ENCODE results near the gene AKAP6.
"Not testable (repeated sequence)": the region's sequence is repeated elsewhere in the genome, so short reads cannot be mapped to it uniquely, and the experiment has no call there.

AKAP6 gene

GRCh38 chr14:32460267-32460666 lies 131.2 kb downstream of the AKAP6 start:
- no peaks in the 10 kb centered on the region for H3K36me3 ChIP-seq (ENCODE audit: control insufficient read depth, low read depth, low read length)
- no peaks in the 10 kb centered on the region for H3K9me3 ChIP-seq (ENCODE audit: control insufficient read depth, low read depth, low read length)
- H3K4me1 ChIP-seq (ENCODE audit: control insufficient read depth, low read depth, low read length), result peaks cover 3% of the 10 kb centered on the region
- no peak overlapping the region for H3K9ac ChIP-seq (ENCODE audit: low read length)
- H3K27ac ChIP-seq (ENCODE audit: low read length), result no peak overlapping the region
- no peak overlapping the region for H3K4me3 ChIP-seq (ENCODE audit: low read length)
- H3K27me3 ChIP-seq (ENCODE audit: control insufficient read depth, insufficient read depth, low read length), result no peaks in the 10 kb centered on the region

DNA sequence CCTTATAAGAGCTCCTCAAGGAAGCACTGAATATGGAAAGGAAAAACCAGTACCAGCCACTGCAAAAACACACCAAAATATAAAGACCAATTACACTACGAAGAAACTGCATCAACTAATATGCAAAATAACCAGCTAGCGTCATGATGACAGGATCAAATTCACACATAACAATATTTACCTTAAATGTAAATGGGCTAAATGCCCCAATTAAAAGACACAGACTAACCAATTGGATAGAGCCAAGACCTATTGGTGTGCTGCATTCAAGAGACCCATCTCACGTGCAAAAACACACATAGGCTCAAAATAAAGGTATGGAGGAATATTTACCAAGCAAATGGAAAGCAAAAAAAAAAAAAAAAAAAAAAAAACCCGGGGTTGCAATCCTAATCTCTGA lies 133.5 kb downstream of the AKAP6 start:
- not testable (repeated sequence) for H3K27me3 ChIP-seq (ENCODE audit: control insufficient read depth, insufficient read depth, low read length); H3K9ac ChIP-seq (ENCODE audit: low read length); H3K4me1 ChIP-seq (ENCODE audit: control insufficient read depth, low read depth, low read length); H3K9me3 ChIP-seq (ENCODE audit: control insufficient read depth, low read depth, low read length); H3K4me3 ChIP-seq (ENCODE audit: low read length); H3K36me3 ChIP-seq (ENCODE audit: control insufficient read depth, low read depth, low read length); H3K27ac ChIP-seq (ENCODE audit: low read length)

DNA sequence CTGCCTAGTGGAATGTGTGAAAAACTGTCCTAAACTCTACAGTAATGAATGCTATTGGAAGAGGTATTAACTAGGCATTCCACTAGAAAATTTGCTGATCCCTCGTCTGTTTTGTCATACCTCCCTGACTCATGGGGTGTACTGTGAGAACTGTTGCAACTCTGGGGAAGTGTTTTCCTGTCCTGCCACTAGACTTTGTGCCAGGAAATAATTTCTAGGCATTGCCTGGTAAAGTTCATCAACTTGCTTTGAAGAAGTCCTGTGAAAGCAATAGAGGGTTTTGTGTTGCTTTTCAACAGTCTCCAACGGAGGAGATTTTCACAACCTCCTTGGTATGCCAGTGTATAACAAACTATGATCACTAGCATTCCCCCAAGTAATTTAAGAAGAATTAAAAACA lies 139.9 kb downstream of the AKAP6 start:
- H3K4me3 ChIP-seq (ENCODE audit: low read length), result no peak overlapping the region
- no peaks in the 10 kb centered on the region for H3K9me3 ChIP-seq (ENCODE audit: control insufficient read depth, low read depth, low read length)
- H3K27ac ChIP-seq (ENCODE audit: low read length), result no peak overlapping the region
- no peaks in the 10 kb centered on the region for H3K27me3 ChIP-seq (ENCODE audit: control insufficient read depth, insufficient read depth, low read length)
- H3K9ac ChIP-seq (ENCODE audit: low read length), result no peak overlapping the region
- H3K36me3 ChIP-seq (ENCODE audit: control insufficient read depth, low read depth, low read length), result no peaks in the 10 kb centered on the region
- peaks cover 13% of the 10 kb centered on the region for H3K4me1 ChIP-seq (ENCODE audit: control insufficient read depth, low read depth, low read length)

- H3K27me3 ChIP-seq (ENCODE audit: control insufficient read depth, insufficient read depth, low read length), result no peaks in the 10 kb centered on the region
- no peaks in the 10 kb centered on the region for H3K9me3 ChIP-seq (ENCODE audit: control insufficient read depth, low read depth, low read length)
- no peak overlapping the region for H3K4me3 ChIP-seq (ENCODE audit: low read length)
- no peaks in the 10 kb centered on the region for H3K36me3 ChIP-seq (ENCODE audit: control insufficient read depth, low read depth, low read length)
- peaks cover 13% of the 10 kb centered on the region for H3K4me1 ChIP-seq (ENCODE audit: control insufficient read depth, low read depth, low read length)
- no peak overlapping the region for H3K27ac ChIP-seq (ENCODE audit: low read length)
- no peak overlapping the region for H3K9ac ChIP-seq (ENCODE audit: low read length)
Observed at GRCh38 chr14:32469388-32470160, 140.5 kb downstream of the AKAP6 start.

GRCh38 chr14:32470161-32470715 lies 141.1 kb downstream of the AKAP6 start:
- Histone ChIP-seq H3K9ac (ENCODE audit: low read length) (no peak overlapping the region), H3K9me3 (ENCODE audit: control insufficient read depth, low read depth, low read length) (no peaks in the 10 kb centered on the region), H3K27ac (ENCODE audit: low read length) (no peak overlapping the region), H3K27me3 (ENCODE audit: control insufficient read depth, insufficient read depth, low read length) (no peaks in the 10 kb centered on the region), H3K4me1 (ENCODE audit: control insufficient read depth, low read depth, low read length) (peaks cover 13% of the 10 kb centered on the region), H3K36me3 (ENCODE audit: control insufficient read depth, low read depth, low read length) (no peaks in the 10 kb centered on the region), H3K4me3 (ENCODE audit: low read length) (no peak overlapping the region)

DNA sequence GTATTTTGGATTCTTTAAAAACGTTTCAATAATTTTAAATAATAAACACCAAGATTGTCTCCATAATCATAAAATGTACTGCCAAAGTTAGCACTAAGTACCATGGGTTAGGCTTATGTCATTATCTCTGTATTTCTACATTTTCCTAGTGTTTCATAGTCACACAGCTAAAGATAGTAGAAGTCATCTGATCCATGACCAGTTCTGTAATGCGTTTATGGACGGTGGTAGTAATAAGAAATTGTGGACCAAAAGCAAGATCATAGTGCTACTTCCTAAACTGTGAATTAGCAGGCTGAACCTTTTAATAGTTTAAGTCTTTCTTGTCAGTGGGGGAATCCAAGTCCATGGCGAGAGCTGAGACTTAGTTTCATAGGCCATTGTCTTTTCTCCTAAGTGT lies 142.1 kb downstream of the AKAP6 start:
- peaks cover 13% of the 10 kb centered on the region for H3K4me1 ChIP-seq (ENCODE audit: control insufficient read depth, low read depth, low read length)

GRCh38 chr14:32472076-32472475 lies 143.0 kb downstream of the AKAP6 start:
- Histone ChIP-seq H3K27ac (ENCODE audit: low read length) (no peak overlapping the region), H3K9ac (ENCODE audit: low read length) (peak overlapping the region; percentile 22), H3K4me3 (ENCODE audit: low read length) (no peak overlapping the region), H3K4me1 (ENCODE audit: control insufficient read depth, low read depth, low read length) (peaks cover 13% of the 10 kb centered on the region), H3K36me3 (ENCODE audit: control insufficient read depth, low read depth, low read length) (no peaks in the 10 kb centered on the region), H3K9me3 (ENCODE audit: control insufficient read depth, low read depth, low read length) (no peaks in the 10 kb centered on the region), H3K27me3 (ENCODE audit: control insufficient read depth, insufficient read depth, low read length) (no peaks in the 10 kb centered on the region)

More for the DNA sequence above, 142.1 kb downstream of the AKAP6 start:
- Histone ChIP-seq H3K27ac (ENCODE audit: low read length) (no peak overlapping the region), H3K27me3 (ENCODE audit: control insufficient read depth, insufficient read depth, low read length) (no peaks in the 10 kb centered on the region), H3K4me3 (ENCODE audit: low read length) (no peak overlapping the region), H3K9me3 (ENCODE audit: control insufficient read depth, low read depth, low read length) (no peaks in the 10 kb centered on the region), H3K36me3 (ENCODE audit: control insufficient read depth, low read depth, low read length) (no peaks in the 10 kb centered on the region), H3K9ac (ENCODE audit: low read length) (no peak overlapping the region)

DNA sequence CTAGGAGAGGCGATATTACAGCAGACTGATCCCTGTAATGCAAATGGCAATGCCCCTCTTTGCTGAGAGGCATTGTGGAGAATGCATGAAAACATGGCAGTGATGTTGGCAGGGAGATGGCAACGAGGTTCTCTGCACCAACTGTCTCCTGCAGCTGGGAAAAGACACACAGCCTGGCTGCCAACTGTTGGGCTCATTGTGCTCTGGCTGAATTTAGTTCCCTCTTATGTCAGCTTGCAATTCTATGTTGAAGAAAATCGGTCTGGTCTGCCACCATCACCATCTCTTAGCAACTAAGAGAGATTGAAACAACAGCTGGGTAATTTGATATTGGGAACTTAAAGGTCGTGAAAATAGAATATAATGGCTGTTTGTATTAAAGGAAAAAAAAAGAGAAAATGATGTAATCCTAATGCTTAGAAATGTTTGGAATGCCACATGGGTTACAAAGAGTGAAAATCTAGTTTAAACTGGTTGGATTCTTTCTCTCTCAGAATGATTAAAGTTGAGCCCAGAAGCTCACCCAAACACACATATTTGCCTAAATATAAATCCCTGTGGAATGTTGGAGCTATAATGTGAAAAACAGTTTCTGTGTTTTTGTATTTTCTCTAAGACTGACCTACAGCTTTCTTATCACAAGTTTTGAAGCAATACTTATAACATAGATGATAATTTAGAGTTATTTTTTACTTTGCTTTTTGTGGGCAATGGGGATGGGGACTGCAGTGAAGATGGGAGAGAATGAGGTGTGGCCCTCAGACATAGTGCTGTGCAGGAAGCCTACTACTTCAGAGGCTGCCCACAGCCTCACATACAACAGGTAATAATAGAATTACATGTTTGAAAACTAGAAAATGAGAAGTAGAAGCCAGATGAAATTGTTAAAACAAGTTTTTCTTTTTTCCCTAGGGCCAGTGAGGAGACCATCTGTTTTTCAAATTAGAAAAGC lies 143.7 kb downstream of the AKAP6 start:
- Histone ChIP-seq H3K36me3 (ENCODE audit: control insufficient read depth, low read depth, low read length) (no peaks in the 10 kb centered on the region), H3K4me3 (ENCODE audit: low read length) (no peak overlapping the region), H3K27ac (ENCODE audit: low read length) (no peak overlapping the region), H3K27me3 (ENCODE audit: control insufficient read depth, insufficient read depth, low read length) (no peaks in the 10 kb centered on the region), H3K4me1 (ENCODE audit: control insufficient read depth, low read depth, low read length) (peaks cover 13% of the 10 kb centered on the region), H3K9ac (ENCODE audit: low read length) (no peak overlapping the region), H3K9me3 (ENCODE audit: control insufficient read depth, low read depth, low read length) (no peaks in the 10 kb centered on the region)

GRCh38 chr14:32473464-32473855 lies 144.4 kb downstream of the AKAP6 start:
- Histone ChIP-seq H3K27ac (ENCODE audit: low read length) (no peak overlapping the region), H3K9ac (ENCODE audit: low read length) (no peak overlapping the region), H3K4me3 (ENCODE audit: low read length) (no peak overlapping the region)

DNA sequence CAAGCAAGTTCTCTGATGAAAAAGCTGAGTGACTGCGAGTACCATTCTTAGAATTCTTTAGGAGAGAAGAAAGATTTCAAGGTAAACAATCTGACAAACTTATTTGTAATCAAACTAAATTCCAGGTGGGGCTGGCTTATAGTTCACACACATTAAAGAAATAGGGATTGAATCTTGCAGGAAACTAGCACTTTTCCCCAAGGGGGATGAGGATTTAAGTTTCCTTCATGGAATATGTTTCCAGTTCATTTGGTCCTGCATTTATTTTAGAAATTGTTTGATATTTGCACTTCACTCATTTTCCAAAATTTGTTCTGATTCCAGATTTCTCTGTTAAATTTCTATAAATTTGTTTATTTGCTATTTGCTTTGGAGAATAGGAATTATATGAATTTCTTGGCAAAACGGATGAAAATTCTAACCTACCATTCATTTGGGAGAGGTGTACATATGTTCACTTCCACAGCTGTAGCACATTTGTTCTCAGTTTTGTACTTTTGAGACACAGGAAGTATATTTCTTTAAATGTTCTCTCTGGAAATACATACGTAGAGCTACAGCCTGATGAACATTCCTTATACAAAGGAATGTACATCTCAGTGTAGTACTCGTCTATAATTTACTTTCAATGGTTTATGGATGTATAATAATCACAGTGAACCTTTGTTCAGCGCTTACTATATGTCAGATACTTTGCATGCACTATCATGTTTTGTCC lies 145.5 kb downstream of the AKAP6 start:
- Histone ChIP-seq H3K27me3 (ENCODE audit: control insufficient read depth, insufficient read depth, low read length) (no peaks in the 10 kb centered on the region), H3K4me1 (ENCODE audit: control insufficient read depth, low read depth, low read length) (peaks cover 13% of the 10 kb centered on the region), H3K9me3 (ENCODE audit: control insufficient read depth, low read depth, low read length) (no peaks in the 10 kb centered on the region), H3K9ac (ENCODE audit: low read length) (no peak overlapping the region), H3K36me3 (ENCODE audit: control insufficient read depth, low read depth, low read length) (no peaks in the 10 kb centered on the region), H3K27ac (ENCODE audit: low read length) (no peak overlapping the region), H3K4me3 (ENCODE audit: low read length) (no peak overlapping the region)

More at GRCh38 chr14:32473464-32473855, 144.4 kb downstream of the AKAP6 start:
- H3K9me3 ChIP-seq (ENCODE audit: control insufficient read depth, low read depth, low read length), result no peaks in the 10 kb centered on the region
- no peaks in the 10 kb centered on the region for H3K36me3 ChIP-seq (ENCODE audit: control insufficient read depth, low read depth, low read length)
- peaks cover 13% of the 10 kb centered on the region for H3K4me1 ChIP-seq (ENCODE audit: control insufficient read depth, low read depth, low read length)
- no peaks in the 10 kb centered on the region for H3K27me3 ChIP-seq (ENCODE audit: control insufficient read depth, insufficient read depth, low read length)

DNA sequence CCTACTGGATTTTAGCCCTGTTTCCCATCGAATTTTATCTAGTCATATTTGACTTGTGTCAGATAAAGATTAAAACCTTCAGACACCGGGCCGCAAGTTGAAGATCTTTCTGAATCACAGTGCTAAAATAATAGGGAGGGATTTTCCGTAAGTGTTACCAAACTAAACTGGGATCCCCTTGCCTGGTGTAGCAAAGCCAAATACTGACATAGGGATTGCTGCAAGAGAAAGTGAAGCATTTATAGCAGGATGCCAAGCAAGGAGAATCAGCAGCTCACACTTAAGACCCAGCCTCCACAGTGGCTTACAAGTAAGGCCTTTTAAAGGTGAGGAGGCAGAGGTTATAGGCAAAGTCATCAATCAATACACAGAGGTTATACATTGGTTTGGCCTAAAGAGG lies 147.4 kb downstream of the AKAP6 start:
- Histone ChIP-seq H3K27ac (ENCODE audit: low read length) (no peak overlapping the region), H3K9me3 (ENCODE audit: control insufficient read depth, low read depth, low read length) (no peaks in the 10 kb centered on the region), H3K36me3 (ENCODE audit: control insufficient read depth, low read depth, low read length) (no peaks in the 10 kb centered on the region), H3K4me1 (ENCODE audit: control insufficient read depth, low read depth, low read length) (peaks cover 13% of the 10 kb centered on the region), H3K4me3 (ENCODE audit: low read length) (no peak overlapping the region), H3K27me3 (ENCODE audit: control insufficient read depth, insufficient read depth, low read length) (no peaks in the 10 kb centered on the region), H3K9ac (ENCODE audit: low read length) (no peak overlapping the region)

All from iPS-18a (cell line).